H1 (cell line): Measurements from ENCODE around the gene ADPRHL1. TPM values are rescaled to one million over a fixed set of nuclear protein-coding genes. Genes with fewer than 3 reads are reported as not detected.

Experiments
- BRCA1 ChIP-seq: IDR thresholded peaks from 2 replicates; pipeline ENCODE4 v1.6.1; 2012; ENCODE audit warnings: low read depth, low read length, improper control_type of control experiment
- CHD7 ChIP-seq: fragments of 300-600 bp; sonication (generic); IDR thresholded peaks from 2 replicates; pipeline ENCODE4 v1.7.1; 2012; ENCODE audit warnings: low read length, moderate library complexity, mild to moderate bottlenecking, inconsistent platforms; ENCODE audit not compliant: insufficient replicate concordance
- CTCF ChIP-seq, 3 experiments: IDR thresholded peaks; 1 replicate in 2 of 3; 2 replicates in 1 of 3; pipeline versions ENCODE4 v1.5.1 to v1.6.1; 2011; ENCODE audit warnings: low read length in 3 of 3, mild to moderate bottlenecking in 3 of 3, inconsistent platforms in 2 of 3, low read depth in 1 of 3, moderate library complexity in 1 of 3; ENCODE audit not compliant: insufficient read depth in 1 of 3; ENCODE audit errors: control extremely low read depth in 1 of 3
- EGR1 ChIP-seq: IDR thresholded peaks from 2 replicates; pipeline ENCODE4 v1.6.1; 2011; ENCODE audit warnings: low read depth, low read length, borderline replicate concordance
- POLR2A ChIP-seq, 2 experiments: IDR thresholded peaks; 1 replicate in 1 of 2; 2 replicates in 1 of 2; pipeline ENCODE4 v1.6.1; 2011; ENCODE audit warnings: low read depth in 2 of 2, low read length in 2 of 2, mild to moderate bottlenecking in 2 of 2; ENCODE audit errors: control extremely low read depth in 1 of 2
- POLR2AphosphoS5 ChIP-seq: IDR thresholded peaks from 2 replicates; pipeline ENCODE4 v1.6.1; 2011; ENCODE audit warnings: low read depth, low read length
- RBBP5 ChIP-seq: IDR thresholded peaks from 2 replicates; pipeline ENCODE4 v1.7.1; 2012; ENCODE audit warnings: low read depth, mild to moderate bottlenecking, inconsistent platforms, low read length, moderate library complexity, borderline replicate concordance
- TAF7 ChIP-seq: optimal IDR thresholded peaks from 2 replicates; pipeline ENCODE3; 2011; ENCODE audit warnings: low read depth, mild to moderate bottlenecking, inconsistent platforms, low read length, moderate library complexity, borderline replicate concordance
- polyA plus RNA-seq, 7 experiments: library from polyadenylated mRNA; depleted of rRNA in 3 of 7; stranded (reverse) in 5 of 7; unstranded in 2 of 7; fragments of >200 nt in 5 of 7; fragments of 200-250 nt in 2 of 7; gene quantifications; 1 replicate in 5 of 7; 2 replicates in 1 of 7; 4 replicates in 1 of 7; pipeline versions ENCODE4 v1.2.1 to v1.2.3, GENCODE V29; 2011 to 2013; ENCODE audit warnings: missing spikeins in 2 of 7, mixed read lengths in 2 of 7
- total RNA-seq: library from RNA; stranded (reverse); fragmentation: NEBNext Ultra II Directional; extraction: Animal tissue kit (Norgen Biotek cat#: 25700); gene quantifications from 2 replicates; pipeline ENCODE4 v1.2.1, GENCODE V29; 2021

ADPRHL1 gene
- total and polyA plus RNA-seq, 2 of the 8 experiments (the other 6 are each of a cell fraction or from before 2014, with no cell fraction given), result 0.74 to 1.7 TPM

DNA sequence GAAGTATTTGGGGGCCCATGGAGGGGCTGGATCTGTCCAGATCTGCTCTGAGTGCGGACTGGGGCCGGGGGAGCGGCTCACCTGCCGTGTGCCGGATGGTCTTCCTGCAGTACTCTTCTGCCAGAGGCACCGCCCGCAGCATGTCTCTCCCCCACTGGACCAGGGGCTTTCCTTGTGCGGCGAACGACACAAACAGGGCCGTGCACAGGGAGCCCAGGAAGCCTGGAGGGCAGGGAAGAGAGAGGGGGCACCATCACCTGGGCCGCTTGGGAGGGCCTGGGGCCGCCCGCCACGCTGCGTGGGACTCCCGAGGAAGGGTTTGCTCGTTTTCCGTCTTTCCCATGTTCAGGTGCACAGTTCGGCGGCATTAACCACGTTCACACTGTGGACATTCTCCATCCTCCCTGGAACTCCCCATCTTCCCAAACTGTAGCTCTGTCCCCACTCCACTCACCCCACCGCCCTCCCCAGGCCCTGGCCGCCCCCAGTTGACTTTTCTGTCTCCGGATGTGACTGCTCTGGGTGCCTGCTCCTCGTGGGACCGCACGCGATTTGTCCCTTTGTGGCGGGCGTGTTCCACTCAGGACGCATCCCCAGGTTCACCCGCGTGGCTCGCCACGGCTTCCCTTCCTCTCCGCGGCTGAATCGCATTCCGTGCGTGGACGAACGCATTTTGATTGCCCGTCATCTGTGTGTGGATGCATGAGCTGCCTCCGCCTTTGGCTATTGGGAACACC, 24.2 kb downstream of the ADPRHL1 start (continued):
- TF ChIP-seq POLR2A (IDR thresholded peaks at IDR 0.05; ENCODE audit: control extremely low read depth in 1 of 2, low read depth in 2 of 2, low read length in 2 of 2), result no peak
- no peak for TF ChIP-seq EGR1
- no peak for TF ChIP-seq RBBP5
- TF ChIP-seq TAF7, result no peak
- TF ChIP-seq CTCF (IDR thresholded peaks at IDR 0.05; ENCODE audit: control extremely low read depth in 1 of 3, insufficient read depth in 1 of 3, low read depth in 1 of 3, low read length in 3 of 3), result no peak
- TF ChIP-seq BRCA1, result no peak
- no peak for TF ChIP-seq CHD7
- TF ChIP-seq POLR2AphosphoS5, result no peak
